ENCODE data around the gene C10orf53. TPM values are rescaled to one million over a fixed set of nuclear protein-coding genes. Genes with fewer than 3 reads are reported as not detected.

The C10orf53 gene
- total RNA-seq, 1 donor from 2014 or later, result not detected

DNA sequence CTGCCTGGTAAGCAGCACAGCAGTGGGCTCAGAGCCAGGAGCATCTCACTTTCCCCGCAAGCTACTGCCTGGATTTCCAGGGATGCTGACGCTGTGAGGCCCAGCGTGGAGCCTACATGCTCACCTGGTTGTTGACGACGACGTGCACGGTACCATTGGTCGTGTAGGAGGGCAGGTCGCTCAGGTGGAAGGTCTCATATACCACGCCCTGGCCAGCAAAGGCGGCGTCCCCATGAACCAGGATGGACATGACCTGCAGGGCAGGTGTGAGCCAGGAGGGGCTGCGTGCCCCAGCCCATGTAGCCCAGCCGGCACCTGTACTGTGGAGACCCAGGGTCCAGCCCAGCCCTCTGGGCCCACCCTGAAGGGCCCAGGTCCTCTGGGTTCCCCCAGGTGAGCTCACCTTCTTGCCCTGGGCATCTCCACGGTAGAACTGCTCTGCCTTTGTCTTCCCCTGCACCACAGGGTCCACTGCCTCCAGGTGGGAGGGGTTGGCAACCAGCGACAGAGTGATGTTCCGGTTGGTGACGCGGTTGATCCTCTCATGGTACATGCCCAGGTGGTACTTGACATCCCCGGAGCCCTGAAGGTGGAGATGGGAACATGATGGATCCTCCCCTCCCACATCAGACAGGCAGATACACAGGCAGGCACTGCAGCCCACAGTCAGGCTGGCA, 67.3 kb downstream of the C10orf53 start:
- intact Hi-C loops (cut with micrococcal nuclease), result no loop called here
- no peak for ATAC-seq
- no peak for DNase-seq

Other genes with a start within 250 kb of the C10orf53 start
- 25.1 TPM for gene ERCC6, start 140.5 kb upstream of the C10orf53 start, total RNA-seq
- not detected for gene SLC18A3, start 69.3 kb upstream of the C10orf53 start, total RNA-seq
- gene CHAT, start 65.6 kb upstream of the C10orf53 start, total RNA-seq, result not detected
- 4.1 TPM for gene OGDHL, start 82.7 kb downstream of the C10orf53 start, total RNA-seq